Measurements from ENCODE around the gene TET3. TPM values are rescaled to one million over a fixed set of nuclear protein-coding genes. Genes with fewer than 3 reads are reported as not detected.

The TET3 gene
- total RNA-seq, 1 donor from 2014 or later, result 11.0 TPM

- no peak for TF ChIP-seq CTCF (IDR thresholded peaks at IDR 0.05; ENCODE audit: insufficient read depth, low read length, poor library complexity, severe bottlenecking)
- no peak overlapping the region for H3K4me3 ChIP-seq (ENCODE audit: low read depth, low read length)
- DNase-seq (ENCODE audit: low read depth), result no peak
- no peaks in the 10 kb centered on the region for H3K36me3 ChIP-seq (ENCODE audit: control insufficient read depth, insufficient read depth, low read length)
- no peaks in the 10 kb centered on the region for H3K27me3 ChIP-seq (ENCODE audit: control insufficient read depth, insufficient read depth, low read length)
Observed at GRCh38 chr2:74010087-74010541, 25.4 kb downstream of the TET3 start.

GRCh38 chr2:74011246-74011645, 26.5 kb downstream of the TET3 start:
- H3K36me3 ChIP-seq (ENCODE audit: control insufficient read depth, insufficient read depth, low read length), result no peaks in the 10 kb centered on the region
- no peak for TF ChIP-seq CTCF (IDR thresholded peaks at IDR 0.05; ENCODE audit: insufficient read depth, low read length, poor library complexity, severe bottlenecking)
- no peaks in the 10 kb centered on the region for H3K27me3 ChIP-seq (ENCODE audit: control insufficient read depth, insufficient read depth, low read length)
- DNase-seq (ENCODE audit: low read depth), result no peak
- no peak overlapping the region for H3K4me3 ChIP-seq (ENCODE audit: low read depth, low read length)

GRCh38 chr2:74014813-74015212, 30.1 kb downstream of the TET3 start:
- Histone ChIP-seq H3K36me3 (ENCODE audit: control insufficient read depth, insufficient read depth, low read length) (no peaks in the 10 kb centered on the region), H3K4me3 (ENCODE audit: low read depth, low read length) (no peak overlapping the region), H3K27me3 (ENCODE audit: control insufficient read depth, insufficient read depth, low read length) (no peaks in the 10 kb centered on the region)
- DNase-seq (ENCODE audit: low read depth), result no peak
- TF ChIP-seq CTCF (IDR thresholded peaks at IDR 0.05; ENCODE audit: insufficient read depth, low read length, poor library complexity, severe bottlenecking), result no peak

GRCh38 chr2:74017223-74017622, 32.5 kb downstream of the TET3 start:
- H3K27me3 ChIP-seq (ENCODE audit: control insufficient read depth, insufficient read depth, low read length), result no peaks in the 10 kb centered on the region
- no peak overlapping the region for H3K4me3 ChIP-seq (ENCODE audit: low read depth, low read length)
- no peaks in the 10 kb centered on the region for H3K36me3 ChIP-seq (ENCODE audit: control insufficient read depth, insufficient read depth, low read length)
- DNase-seq (ENCODE audit: low read depth), result no peak
- no peak for TF ChIP-seq CTCF (IDR thresholded peaks at IDR 0.05; ENCODE audit: insufficient read depth, low read length, poor library complexity, severe bottlenecking)

- no peak for DNase-seq (ENCODE audit: low read depth)
- Histone ChIP-seq H3K36me3 (ENCODE audit: control insufficient read depth, insufficient read depth, low read length) (no peaks in the 10 kb centered on the region), H3K27me3 (ENCODE audit: control insufficient read depth, insufficient read depth, low read length) (no peaks in the 10 kb centered on the region), H3K4me3 (ENCODE audit: low read depth, low read length) (no peak overlapping the region)
- TF ChIP-seq CTCF (IDR thresholded peaks at IDR 0.05; ENCODE audit: insufficient read depth, low read length, poor library complexity, severe bottlenecking), result no peak
Observed at GRCh38 chr2:74019516-74019915, 34.8 kb downstream of the TET3 start.

- no peak for DNase-seq (ENCODE audit: low read depth)
- Histone ChIP-seq H3K27me3 (ENCODE audit: control insufficient read depth, insufficient read depth, low read length) (no peaks in the 10 kb centered on the region), H3K36me3 (ENCODE audit: control insufficient read depth, insufficient read depth, low read length) (no peaks in the 10 kb centered on the region), H3K4me3 (ENCODE audit: low read depth, low read length) (no peak overlapping the region)
- no peak for TF ChIP-seq CTCF (IDR thresholded peaks at IDR 0.05; ENCODE audit: insufficient read depth, low read length, poor library complexity, severe bottlenecking)
Observed at GRCh38 chr2:74020702-74021406, 36.1 kb downstream of the TET3 start.

All from kidney epithelial cell (primary cell).